Trophoblast cell (in vitro differentiated cells and primary cell): ENCODE measurements around the gene FIBCD1.
A peak's percentile ranks its signal among the peaks of the same experiment; 100 is the strongest.

Source experiments
- DNase-seq, 2 donors: peaks; one replicate each; pipeline ENCODE4 v3.0.0-alpha.2; 2016
- H2AFZ ChIP-seq: 2 replicates; pipeline ENCODE4 v1.6.1; 2013; ENCODE audit warnings: low read length, moderate library complexity, mild to moderate bottlenecking; ENCODE audit not compliant: insufficient read depth, poor library complexity
- H2AK5ac ChIP-seq: 2 replicates; pipeline ENCODE4 v1.6.1; 2013; ENCODE audit warnings: mild to moderate bottlenecking, low read length
- H2BK120ac ChIP-seq: 2 replicates; pipeline ENCODE4 v1.6.1; 2013; ENCODE audit warnings: low read length, mild to moderate bottlenecking, moderate library complexity; ENCODE audit not compliant: insufficient read depth, poor library complexity
- H2BK12ac ChIP-seq: 2 replicates; pipeline ENCODE4 v1.6.1; 2013; ENCODE audit warnings: mild to moderate bottlenecking, low read length, moderate library complexity
- H2BK5ac ChIP-seq: 2 replicates; pipeline ENCODE4 v1.6.1; 2013; ENCODE audit warnings: low read length, low read depth, moderate library complexity, mild to moderate bottlenecking; ENCODE audit not compliant: poor library complexity
- H3K14ac ChIP-seq: 2 replicates; pipeline ENCODE4 v1.6.1; 2013; ENCODE audit warnings: mild to moderate bottlenecking, low read length
- H3K18ac ChIP-seq: 2 replicates; pipeline ENCODE4 v1.6.1; 2013; ENCODE audit warnings: mild to moderate bottlenecking, low read length
- H3K23ac ChIP-seq: 2 replicates; pipeline ENCODE4 v1.6.1; 2013; ENCODE audit warnings: low read length
- H3K27ac ChIP-seq: 2 replicates; pipeline ENCODE4 v1.5.1; 2013; ENCODE audit warnings: low read depth, mild to moderate bottlenecking, inconsistent platforms, low read length, moderate library complexity
- H3K27me3 ChIP-seq: 2 replicates; pipeline ENCODE4 v1.6.1; 2013; ENCODE audit warnings: inconsistent platforms, mild to moderate bottlenecking, low read length, moderate library complexity; ENCODE audit not compliant: insufficient read depth
- H3K36me3 ChIP-seq, 2 experiments: 1 replicate in 1 of 2; 2 replicates in 1 of 2; pipeline ENCODE4 v1.6.1; 2013; ENCODE audit warnings: low read length in 2 of 2, mild to moderate bottlenecking in 2 of 2, moderate library complexity in 1 of 2; ENCODE audit not compliant: insufficient read depth in 2 of 2, control insufficient read depth in 1 of 2
- H3K4ac ChIP-seq: 2 replicates; pipeline ENCODE4 v1.6.1; 2013; ENCODE audit warnings: low read depth, mild to moderate bottlenecking, low read length, moderate library complexity
- H3K4me1 ChIP-seq, 2 experiments: 1 replicate in 1 of 2; 2 replicates in 1 of 2; pipeline ENCODE4 v1.6.1; 2013; ENCODE audit warnings: low read length in 2 of 2, mild to moderate bottlenecking in 2 of 2, moderate library complexity in 1 of 2; ENCODE audit not compliant: insufficient read depth in 2 of 2, control insufficient read depth in 1 of 2
- H3K4me2 ChIP-seq: 2 replicates; pipeline ENCODE4 v1.6.1; 2013; ENCODE audit warnings: inconsistent platforms, mild to moderate bottlenecking, low read length, moderate library complexity
- H3K4me3 ChIP-seq: 2 replicates; pipeline ENCODE4 v1.5.1; 2013; ENCODE audit warnings: mild to moderate bottlenecking, low read depth, low read length, inconsistent platforms
- H3K79me1 ChIP-seq: one replicate; pipeline ENCODE4 v1.6.1; 2013; ENCODE audit warnings: low read length
- H3K79me2 ChIP-seq: 2 replicates; pipeline ENCODE4 v1.6.1; 2013; ENCODE audit warnings: low read length, mild to moderate bottlenecking; ENCODE audit not compliant: control insufficient read depth, insufficient read depth, poor library complexity
- H3K9ac ChIP-seq: 2 replicates; pipeline ENCODE4 v1.6.1; 2013; ENCODE audit warnings: mild to moderate bottlenecking, low read length
- H3K9me3 ChIP-seq: 2 replicates; pipeline ENCODE4 v1.6.1; 2013; ENCODE audit warnings: low read depth, mild to moderate bottlenecking, control low read depth, inconsistent platforms, low read length; ENCODE audit not compliant: insufficient read depth
- H4K12ac ChIP-seq: 2 replicates; pipeline ENCODE4 v1.6.1; 2013; ENCODE audit warnings: low read depth, mild to moderate bottlenecking, low read length, moderate library complexity
- H4K8ac ChIP-seq: 2 replicates; pipeline ENCODE4 v1.6.1; 2013; ENCODE audit warnings: low read depth, mild to moderate bottlenecking, low read length, moderate library complexity
- H4K91ac ChIP-seq: one replicate; pipeline ENCODE4 v1.6.1; 2013; ENCODE audit warnings: low read depth, mild to moderate bottlenecking, low read length, moderate library complexity
- WGBS: extraction: QIAGEN DNeasy Blood & Tissue Kit; methylation state at CpG from one replicate; pipeline ENCODE4 v1.1.7; 2013; ENCODE audit warnings: missing lambda C conversion rate; ENCODE audit not compliant: insufficient read length, insufficient coverage; ENCODE audit errors: extremely low coverage; 5-methylcytosine and 5-hydroxymethylcytosine counted together

FIBCD1 gene

DNA sequence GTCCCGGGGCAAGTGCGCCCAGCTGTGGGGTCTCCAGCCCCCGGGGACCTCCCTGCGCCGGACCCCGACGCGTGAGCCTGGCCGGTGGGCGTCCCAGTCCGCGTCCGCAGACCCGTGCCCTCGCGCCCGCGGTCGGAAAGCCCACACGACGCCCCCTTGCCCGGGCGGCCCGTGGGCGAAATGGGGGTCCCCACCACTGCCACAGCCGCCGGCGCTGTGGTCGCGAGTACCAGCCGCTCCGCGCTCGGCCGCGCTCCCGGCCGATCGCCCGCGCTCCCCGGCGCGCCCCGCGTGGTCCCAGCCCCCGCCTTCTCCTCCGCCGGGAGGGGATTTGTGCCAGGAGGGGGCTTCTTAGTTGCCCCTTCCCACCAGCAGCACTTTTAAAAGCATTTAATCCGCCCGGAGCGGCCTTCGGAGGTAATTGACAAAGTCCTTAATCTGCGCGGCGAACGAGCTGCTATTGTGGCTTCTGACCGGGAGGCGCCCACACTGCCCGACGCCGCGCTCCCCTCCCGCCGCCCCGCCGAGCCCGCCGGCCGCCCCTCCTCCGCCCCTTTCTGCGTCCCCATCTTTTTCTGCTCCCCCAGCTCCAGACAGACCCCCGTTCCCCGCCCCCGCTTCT, 469 bp upstream of the FIBCD1 start:
- no peaks in the 10 kb centered on the region for H3K9me3 ChIP-seq
- no peak overlapping the region for H2BK12ac ChIP-seq
- H4K8ac ChIP-seq = peak overlapping the region; percentile 37
- H3K4me2 ChIP-seq = peak overlapping the region; percentile 80
- no peak overlapping the region for H3K14ac ChIP-seq
- peaks cover 21 to 23% of the 10 kb centered on the region in 2 experiments for H3K4me1 ChIP-seq
- H3K36me3 ChIP-seq = no peaks in the 10 kb centered on the region
- H3K27me3 ChIP-seq = peaks cover 32% of the 10 kb centered on the region
- H2BK120ac ChIP-seq = peak overlapping the region; percentile 55
- H3K27ac ChIP-seq = no peak overlapping the region
- H2AK5ac ChIP-seq = no peak overlapping the region
- WGBS = no CpG with 5 or more reads among the region's 75 CpGs
- no peak overlapping the region for H2BK5ac ChIP-seq
- no peak for DNase-seq
- H3K9ac ChIP-seq = no peak overlapping the region
- H4K91ac ChIP-seq = peak overlapping the region; percentile 44
- peak overlapping the region; percentile 20 for H2AFZ ChIP-seq
- no peak overlapping the region for H3K23ac ChIP-seq
- H4K12ac ChIP-seq = no peak overlapping the region
- H3K79me1 ChIP-seq = no peaks in the 10 kb centered on the region
- no peak overlapping the region for H3K4ac ChIP-seq
- no peak overlapping the region for H3K18ac ChIP-seq
- H3K4me3 ChIP-seq = peak overlapping the region; percentile 39
- no peaks in the 10 kb centered on the region for H3K79me2 ChIP-seq

DNA sequence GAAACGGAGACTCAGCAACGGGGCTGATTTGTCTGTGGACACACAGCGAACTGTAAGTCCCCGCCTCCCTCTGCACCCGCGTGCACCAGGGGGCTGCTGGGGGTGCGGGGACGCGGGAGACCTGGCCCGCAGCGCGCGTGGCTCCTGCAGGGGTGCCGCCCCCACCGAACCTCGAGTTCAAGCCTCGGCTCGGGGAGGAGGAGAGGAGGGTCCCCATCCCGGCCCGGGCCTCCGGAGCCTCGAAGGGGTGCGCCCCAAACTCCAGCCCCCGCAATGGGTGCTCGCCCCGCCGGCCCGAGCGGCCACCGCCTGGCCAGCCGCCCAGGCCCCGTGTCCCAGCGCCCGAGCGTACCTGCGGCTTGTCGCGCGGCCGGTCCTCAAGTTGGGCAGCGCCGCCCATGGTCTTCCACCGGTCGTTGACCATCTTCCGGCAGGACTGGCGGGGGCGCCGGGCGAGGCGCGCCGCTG, 829 bp downstream of the FIBCD1 start:
- no peaks in the 10 kb centered on the region for H3K9me3 ChIP-seq
- no peaks in the 10 kb centered on the region for H3K36me3 ChIP-seq
- H3K27ac ChIP-seq = peak overlapping the region; percentile 4
- no peak overlapping the region for H2BK5ac ChIP-seq
- no peak overlapping the region for H3K18ac ChIP-seq
- peak overlapping the region; percentile 26 for H3K14ac ChIP-seq
- peak overlapping the region; percentile 31 for H2AFZ ChIP-seq
- peak overlapping the region; percentile 27 for H4K91ac ChIP-seq
- no peak overlapping the region for H3K9ac ChIP-seq
- H3K79me1 ChIP-seq = no peaks in the 10 kb centered on the region
- H2AK5ac ChIP-seq = no peak overlapping the region
- peak overlapping the region; percentile 80 for H3K4me2 ChIP-seq
- no peaks in the 10 kb centered on the region for H3K79me2 ChIP-seq
- DNase-seq = no peak
- peak overlapping the region; percentile 52 for H3K4me3 ChIP-seq
- H4K12ac ChIP-seq = no peak overlapping the region
- peaks cover 21 to 23% of the 10 kb centered on the region in 2 experiments for H3K4me1 ChIP-seq
- no peak overlapping the region for H3K23ac ChIP-seq
- H3K27me3 ChIP-seq = peaks cover 32% of the 10 kb centered on the region
- no CpG with 5 or more reads among the region's 52 CpGs for WGBS
- H3K4ac ChIP-seq = no peak overlapping the region
- H2BK120ac ChIP-seq = peak overlapping the region; percentile 32
- H2BK12ac ChIP-seq = no peak overlapping the region
- H4K8ac ChIP-seq = peak overlapping the region; percentile 51

DNA sequence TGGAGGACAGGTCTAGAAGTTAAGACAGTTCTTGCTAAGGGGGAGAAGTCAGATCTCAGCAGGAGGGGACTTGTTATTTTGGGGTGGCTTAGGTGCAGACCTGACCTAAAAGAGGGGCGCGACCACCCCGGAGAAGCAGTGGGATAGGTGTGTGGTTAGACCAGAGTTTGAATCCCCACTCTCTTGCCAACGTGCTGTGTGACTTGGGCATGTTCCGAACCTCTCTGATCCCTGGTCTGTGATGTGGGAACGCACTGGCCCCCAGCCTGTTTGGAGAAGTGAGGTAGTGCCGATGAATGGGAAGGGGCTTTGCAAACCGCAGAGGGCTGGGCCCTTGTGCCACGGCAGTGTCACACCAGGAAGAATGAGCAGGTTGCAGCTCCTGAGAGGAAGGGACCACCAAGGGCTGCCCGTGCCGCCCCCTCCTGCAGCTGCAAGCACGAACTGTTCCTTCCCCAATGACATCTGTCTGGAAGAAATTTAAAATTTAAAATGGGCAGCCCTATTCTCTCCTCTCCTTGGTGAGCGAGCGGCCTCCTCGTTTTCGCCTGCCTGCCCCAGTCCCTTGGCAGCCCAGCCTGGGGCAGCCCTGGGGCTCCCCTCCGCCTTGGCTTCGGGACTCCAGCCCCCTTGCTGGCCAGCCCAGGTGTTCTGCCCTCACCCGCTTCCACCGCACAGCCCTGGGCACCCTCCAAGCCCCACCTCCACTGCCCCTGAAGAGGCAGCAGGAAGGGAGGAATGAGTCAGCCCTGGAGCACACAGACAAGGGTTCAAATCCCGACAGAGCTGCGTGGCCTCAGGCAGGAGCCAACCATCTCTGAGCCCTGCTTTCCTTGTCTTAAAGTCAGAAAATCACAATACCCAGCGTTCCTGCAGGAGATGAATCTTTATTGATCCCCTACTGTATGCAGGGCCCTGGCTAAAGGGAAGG, 1.6 kb downstream of the FIBCD1 start:
- no peak overlapping the region for H2BK120ac ChIP-seq
- no peak overlapping the region for H3K18ac ChIP-seq
- H3K4me2 ChIP-seq = peak overlapping the region; percentile 14
- H2AK5ac ChIP-seq = no peak overlapping the region
- peaks cover 32% of the 10 kb centered on the region for H3K27me3 ChIP-seq
- no peak overlapping the region for H2BK5ac ChIP-seq
- no peaks in the 10 kb centered on the region for H3K9me3 ChIP-seq
- H3K9ac ChIP-seq = no peak overlapping the region
- H3K27ac ChIP-seq = no peak overlapping the region
- WGBS = no CpG with 5 or more reads among the region's 23 CpGs
- no peaks in the 10 kb centered on the region for H3K36me3 ChIP-seq
- DNase-seq = no peak
- no peak overlapping the region for H2BK12ac ChIP-seq
- H3K4ac ChIP-seq = no peak overlapping the region
- no peak overlapping the region for H3K14ac ChIP-seq
- H3K79me2 ChIP-seq = no peaks in the 10 kb centered on the region
- H4K8ac ChIP-seq = no peak overlapping the region
- H2AFZ ChIP-seq = no peak overlapping the region
- no peak overlapping the region for H4K91ac ChIP-seq
- H3K23ac ChIP-seq = no peak overlapping the region
- peak overlapping the region; percentile 19 for H3K4me3 ChIP-seq
- H3K79me1 ChIP-seq = no peaks in the 10 kb centered on the region
- no peak overlapping the region for H4K12ac ChIP-seq
- peaks cover 21 to 23% of the 10 kb centered on the region in 2 experiments for H3K4me1 ChIP-seq

DNA sequence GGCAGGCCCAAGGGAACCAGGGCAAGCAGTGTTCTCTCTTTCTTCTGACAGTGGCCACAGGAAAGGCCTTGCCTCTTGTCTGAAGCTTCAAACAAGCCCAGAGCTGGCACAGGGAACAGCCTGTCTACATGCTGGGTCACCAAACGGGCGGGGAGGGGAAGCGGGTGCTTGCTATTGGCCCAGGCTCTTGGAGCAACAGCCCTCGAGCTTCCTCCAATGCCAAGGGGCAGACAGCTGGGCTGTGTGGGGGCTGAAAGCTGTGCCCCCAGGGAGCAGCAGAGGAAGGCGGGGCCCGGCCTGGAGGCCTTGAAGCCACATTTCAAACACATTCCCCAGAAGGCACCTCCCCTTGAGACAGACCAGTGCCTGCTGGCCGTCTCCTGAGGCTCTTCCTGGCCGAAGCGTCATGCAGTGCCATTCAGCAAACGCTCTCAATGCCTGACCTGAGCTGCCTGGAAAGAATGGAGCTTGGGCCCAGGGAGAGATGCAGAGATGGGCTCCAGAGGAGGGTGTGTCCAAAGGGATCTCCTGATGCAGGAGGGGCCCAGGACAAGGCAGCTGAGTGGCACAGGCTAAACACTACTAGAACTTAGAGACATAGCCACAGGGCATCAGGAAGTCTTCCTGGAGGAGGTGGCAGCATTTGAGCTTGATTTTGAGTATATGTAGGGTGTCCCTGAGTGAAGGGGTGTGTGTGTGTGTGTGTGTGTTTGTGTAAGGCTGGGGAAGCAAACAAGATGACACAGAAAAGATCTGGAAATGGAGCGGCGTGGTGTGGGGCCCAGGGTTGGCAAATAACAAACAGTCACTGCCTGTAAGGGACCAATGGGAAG, 2.5 kb downstream of the FIBCD1 start:
- no peaks in the 10 kb centered on the region for H3K79me2 ChIP-seq
- no peak overlapping the region for H2BK5ac ChIP-seq
- peak; percentile 26 to 29 for DNase-seq
- peak overlapping the region; percentile 26 for H2BK12ac ChIP-seq
- no peak overlapping the region for H3K4me2 ChIP-seq
- no peak overlapping the region for H3K4ac ChIP-seq
- no peak overlapping the region for H2AFZ ChIP-seq
- H3K18ac ChIP-seq = peak overlapping the region; percentile 11
- peak overlapping the region; percentile 23 for H2AK5ac ChIP-seq
- H3K27ac ChIP-seq = peak overlapping the region; percentile 24
- H2BK120ac ChIP-seq = peak overlapping the region; percentile 53
- H3K36me3 ChIP-seq = no peaks in the 10 kb centered on the region
- no peaks in the 10 kb centered on the region for H3K9me3 ChIP-seq
- no CpG with 5 or more reads among the region's 12 CpGs for WGBS
- H3K9ac ChIP-seq = no peak overlapping the region
- H4K91ac ChIP-seq = peak overlapping the region; percentile 11
- H3K14ac ChIP-seq = peak overlapping the region; percentile 30
- no peak overlapping the region for H4K8ac ChIP-seq
- peaks cover 32% of the 10 kb centered on the region for H3K27me3 ChIP-seq
- H3K23ac ChIP-seq = no peak overlapping the region
- H3K79me1 ChIP-seq = no peaks in the 10 kb centered on the region
- H3K4me3 ChIP-seq = no peak overlapping the region
- H3K4me1 ChIP-seq = peaks cover 21 to 23% of the 10 kb centered on the region in 2 experiments
- no peak overlapping the region for H4K12ac ChIP-seq
